ENCODE results near the gene FXYD5.

The FXYD5 gene

DNA sequence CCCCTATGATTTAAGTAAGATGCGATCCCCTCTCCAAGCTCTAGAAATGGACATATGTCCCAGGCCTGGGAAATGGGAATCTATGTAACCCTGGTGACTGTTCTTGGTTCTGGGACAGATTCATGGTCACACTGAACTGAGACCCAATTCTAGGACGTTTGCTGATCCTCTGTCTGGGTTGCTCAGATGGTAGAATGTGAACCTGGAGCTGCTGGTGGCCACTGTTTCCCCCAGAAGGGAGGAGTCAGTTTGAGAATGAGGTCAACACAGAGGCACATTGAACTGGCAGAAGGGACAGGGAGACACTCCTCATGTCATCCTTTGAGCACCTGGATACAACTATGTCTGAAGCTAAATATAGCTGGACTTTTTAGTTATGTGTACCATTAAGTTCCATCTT is 44.9 kb downstream of the FXYD5 start:
- Histone ChIP-seq H3K9me2 (replicated peaks; ENCODE audit: low read depth, low read length) (no peaks in the 10 kb centered on the region), H3K27me3 (ENCODE audit: insufficient read depth, low read length, poor library complexity, severe bottlenecking) (no peaks in the 10 kb centered on the region), H3K4me3 (ENCODE audit: low read length, poor library complexity, severe bottlenecking) (no peak overlapping the region), H2AFZ (ENCODE audit: low read length) (no peak overlapping the region), H4K20me1 (ENCODE audit: insufficient read depth, low read length, poor library complexity, severe bottlenecking) (no peaks in the 10 kb centered on the region), H3F3A (ENCODE audit: low read depth) (0 out of 2 replicates have a peak, but pooled peaks cover 3% of the 10 kb centered on the region), H3K9ac (ENCODE audit: low read depth, low read length, poor library complexity, severe bottlenecking) (no peak overlapping the region), H3K4me1 (ENCODE audit: insufficient read depth, low read length, poor library complexity, severe bottlenecking) (no peaks in the 10 kb centered on the region), H3K36me3 (ENCODE audit: insufficient read depth, low read length) (no peaks in the 10 kb centered on the region), H3K9me3 (ENCODE audit: insufficient read depth, low read depth, low read length) (no peaks in the 10 kb centered on the region), H3K79me2 (ENCODE audit: insufficient read depth, low read length) (no peaks in the 10 kb centered on the region), H3K4me2 (ENCODE audit: low read depth, low read length, poor library complexity, severe bottlenecking) (no peak overlapping the region)
- TF ChIP-seq, protein P1, sequence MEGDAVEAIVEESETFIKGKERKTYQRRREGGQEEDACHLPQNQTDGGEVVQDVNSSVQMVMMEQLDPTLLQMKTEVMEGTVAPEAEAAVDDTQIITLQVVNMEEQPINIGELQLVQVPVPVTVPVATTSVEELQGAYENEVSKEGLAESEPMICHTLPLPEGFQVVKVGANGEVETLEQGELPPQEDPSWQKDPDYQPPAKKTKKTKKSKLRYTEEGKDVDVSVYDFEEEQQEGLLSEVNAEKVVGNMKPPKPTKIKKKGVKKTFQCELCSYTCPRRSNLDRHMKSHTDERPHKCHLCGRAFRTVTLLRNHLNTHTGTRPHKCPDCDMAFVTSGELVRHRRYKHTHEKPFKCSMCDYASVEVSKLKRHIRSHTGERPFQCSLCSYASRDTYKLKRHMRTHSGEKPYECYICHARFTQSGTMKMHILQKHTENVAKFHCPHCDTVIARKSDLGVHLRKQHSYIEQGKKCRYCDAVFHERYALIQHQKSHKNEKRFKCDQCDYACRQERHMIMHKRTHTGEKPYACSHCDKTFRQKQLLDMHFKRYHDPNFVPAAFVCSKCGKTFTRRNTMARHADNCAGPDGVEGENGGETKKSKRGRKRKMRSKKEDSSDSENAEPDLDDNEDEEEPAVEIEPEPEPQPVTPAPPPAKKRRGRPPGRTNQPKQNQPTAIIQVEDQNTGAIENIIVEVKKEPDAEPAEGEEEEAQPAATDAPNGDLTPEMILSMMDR (conservative IDR thresholded peaks at IDR 0.05; ENCODE audit: low read length) = no peak
- TF ChIP-seq EZH2phosphoT487 (IDR thresholded peaks at IDR 0.05; ENCODE audit: borderline replicate concordance) = no peak

GRCh38 chr19:35202722-35203688 is 48.5 kb downstream of the FXYD5 start:
- no peaks in the 10 kb centered on the region for H3K9me3 ChIP-seq (ENCODE audit: insufficient read depth, low read depth, low read length)
- no peaks in the 10 kb centered on the region for H3K79me2 ChIP-seq (ENCODE audit: insufficient read depth, low read length)
- H4K20me1 ChIP-seq (ENCODE audit: insufficient read depth, low read length, poor library complexity, severe bottlenecking) = no peaks in the 10 kb centered on the region
- no peaks in the 10 kb centered on the region for H3K27me3 ChIP-seq (ENCODE audit: insufficient read depth, low read length, poor library complexity, severe bottlenecking)
- H3F3A ChIP-seq (ENCODE audit: low read depth) = peaks cover 7% of the 10 kb centered on the region; the same call in 1 of the 2 replicates
- H3K4me2 ChIP-seq (ENCODE audit: low read depth, low read length, poor library complexity, severe bottlenecking) = no peak overlapping the region
- H3K9me2 ChIP-seq (replicated peaks; ENCODE audit: low read depth, low read length) = no peaks in the 10 kb centered on the region
- H3K9ac ChIP-seq (ENCODE audit: low read depth, low read length, poor library complexity, severe bottlenecking) = no peak overlapping the region
- no peak for TF ChIP-seq EZH2phosphoT487 (IDR thresholded peaks at IDR 0.05; ENCODE audit: borderline replicate concordance)
- TF ChIP-seq, protein P1 (conservative IDR thresholded peaks at IDR 0.05; ENCODE audit: low read length) = no peak
- peaks cover 23% of the 10 kb centered on the region for H3K4me1 ChIP-seq (ENCODE audit: insufficient read depth, low read length, poor library complexity, severe bottlenecking)
- H3K36me3 ChIP-seq (ENCODE audit: insufficient read depth, low read length) = no peaks in the 10 kb centered on the region
- no peak overlapping the region for H3K4me3 ChIP-seq (ENCODE audit: low read length, poor library complexity, severe bottlenecking)
- no peak overlapping the region for H2AFZ ChIP-seq (ENCODE audit: low read length)

- Histone ChIP-seq H3K36me3 (ENCODE audit: insufficient read depth, low read length) (no peaks in the 10 kb centered on the region), H3K9me2 (replicated peaks; ENCODE audit: low read depth, low read length) (no peaks in the 10 kb centered on the region), H3F3A (ENCODE audit: low read depth) (peaks cover 7% of the 10 kb centered on the region; the same call in 1 of the 2 replicates), H3K4me3 (ENCODE audit: low read length, poor library complexity, severe bottlenecking) (no peak overlapping the region), H3K4me2 (ENCODE audit: low read depth, low read length, poor library complexity, severe bottlenecking) (no peak overlapping the region), H3K27me3 (ENCODE audit: insufficient read depth, low read length, poor library complexity, severe bottlenecking) (no peaks in the 10 kb centered on the region), H3K9me3 (ENCODE audit: insufficient read depth, low read depth, low read length) (no peaks in the 10 kb centered on the region), H2AFZ (ENCODE audit: low read length) (no peak overlapping the region), H3K79me2 (ENCODE audit: insufficient read depth, low read length) (no peaks in the 10 kb centered on the region), H3K9ac (ENCODE audit: low read depth, low read length, poor library complexity, severe bottlenecking) (no peak overlapping the region), H3K4me1 (ENCODE audit: insufficient read depth, low read length, poor library complexity, severe bottlenecking) (peaks cover 23% of the 10 kb centered on the region), H4K20me1 (ENCODE audit: insufficient read depth, low read length, poor library complexity, severe bottlenecking) (no peaks in the 10 kb centered on the region)
- TF ChIP-seq EZH2phosphoT487 (IDR thresholded peaks at IDR 0.05; ENCODE audit: borderline replicate concordance) = no peak
- TF ChIP-seq, protein P1 (conservative IDR thresholded peaks at IDR 0.05; ENCODE audit: low read length) = no peak
These were observed 50.5 kb downstream of the FXYD5 start for GRCh38 chr19:35204799-35205732.

All from Loucy (cell line).